Measurements from ENCODE around the gene THPO.
A peak's percentile ranks its signal among the peaks of the same experiment; 100 is the strongest.

The THPO gene

DNA sequence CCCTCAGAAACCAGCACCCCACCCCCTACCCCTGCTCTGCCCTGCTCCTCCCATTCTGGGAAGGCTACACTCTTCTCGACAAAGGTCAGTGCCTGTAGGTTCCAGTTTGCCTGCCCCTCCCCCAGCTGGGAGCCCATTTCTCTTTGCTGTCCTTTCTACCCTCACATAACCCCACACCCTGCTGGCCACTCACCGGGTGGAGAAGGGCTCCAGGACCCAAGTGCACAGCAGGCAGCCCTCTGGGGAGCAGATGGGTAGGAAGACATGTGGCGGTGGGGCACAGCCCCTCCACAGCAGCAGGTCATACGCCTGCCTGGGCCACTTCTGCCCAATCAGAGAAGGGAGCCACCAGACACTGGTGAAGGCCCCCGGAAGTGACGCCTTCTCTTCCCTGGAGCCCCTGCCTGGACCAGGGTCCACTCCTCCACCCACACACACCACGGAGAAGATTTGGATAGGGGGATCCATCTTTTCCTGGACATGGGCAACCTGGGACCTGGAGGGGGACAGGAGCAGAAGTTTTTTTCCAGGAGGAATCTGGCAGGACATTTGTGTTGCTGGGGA, at the start of gene THPO:
TSS of gene THPO (minus strand) at position 326 of the 564 bp plus-strand sequence. CDS start 1,948 bp downstream, outside the sequence.
- DNase-seq = no peak

GRCh38 chr3:184426691-184427141, 48.7 kb upstream of the THPO start:
- no peak for DNase-seq

DNA sequence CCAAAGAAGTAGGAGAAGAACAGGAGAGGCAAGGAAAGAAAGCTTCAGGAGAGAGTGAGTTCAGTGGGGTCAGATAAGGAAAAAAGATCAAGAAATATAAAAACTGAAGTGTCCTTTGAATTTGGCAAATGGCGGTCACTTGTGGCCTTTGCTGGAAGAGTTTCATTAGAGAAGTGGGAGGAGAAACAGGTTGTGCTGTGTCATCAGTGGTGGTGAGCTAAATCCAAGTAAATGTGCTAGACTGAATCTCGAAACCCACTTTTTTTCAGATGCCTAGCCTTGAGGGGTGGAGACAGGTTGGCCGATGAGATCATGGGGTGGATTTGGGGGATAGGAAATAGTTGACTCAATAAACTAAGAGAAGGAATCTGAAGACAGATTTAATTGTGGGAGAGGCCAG, 45.6 kb upstream of the THPO start:
- DNase-seq = peak in 1 of 2 donors; percentile 3

DNA sequence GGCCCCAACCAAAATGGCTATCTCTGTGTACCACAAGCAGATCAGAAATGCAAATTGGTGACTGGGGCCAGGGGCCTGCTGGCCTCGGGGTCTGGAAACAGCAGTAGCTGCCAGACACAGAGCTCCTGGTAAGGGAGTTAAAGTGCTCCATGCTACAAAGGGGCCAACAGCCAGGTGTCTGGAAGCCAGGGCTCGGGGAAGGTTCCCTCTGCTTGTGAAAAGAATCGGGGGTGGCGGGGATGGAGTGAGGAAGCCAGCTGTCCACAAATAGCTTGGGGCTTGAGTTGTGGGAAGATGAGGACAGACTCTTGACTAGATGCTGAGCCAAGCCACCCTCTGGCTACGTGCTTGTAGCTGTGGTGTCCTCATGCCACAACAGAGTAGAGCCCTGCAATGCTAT, 41.2 kb upstream of the THPO start:
- no peak for DNase-seq

DNA sequence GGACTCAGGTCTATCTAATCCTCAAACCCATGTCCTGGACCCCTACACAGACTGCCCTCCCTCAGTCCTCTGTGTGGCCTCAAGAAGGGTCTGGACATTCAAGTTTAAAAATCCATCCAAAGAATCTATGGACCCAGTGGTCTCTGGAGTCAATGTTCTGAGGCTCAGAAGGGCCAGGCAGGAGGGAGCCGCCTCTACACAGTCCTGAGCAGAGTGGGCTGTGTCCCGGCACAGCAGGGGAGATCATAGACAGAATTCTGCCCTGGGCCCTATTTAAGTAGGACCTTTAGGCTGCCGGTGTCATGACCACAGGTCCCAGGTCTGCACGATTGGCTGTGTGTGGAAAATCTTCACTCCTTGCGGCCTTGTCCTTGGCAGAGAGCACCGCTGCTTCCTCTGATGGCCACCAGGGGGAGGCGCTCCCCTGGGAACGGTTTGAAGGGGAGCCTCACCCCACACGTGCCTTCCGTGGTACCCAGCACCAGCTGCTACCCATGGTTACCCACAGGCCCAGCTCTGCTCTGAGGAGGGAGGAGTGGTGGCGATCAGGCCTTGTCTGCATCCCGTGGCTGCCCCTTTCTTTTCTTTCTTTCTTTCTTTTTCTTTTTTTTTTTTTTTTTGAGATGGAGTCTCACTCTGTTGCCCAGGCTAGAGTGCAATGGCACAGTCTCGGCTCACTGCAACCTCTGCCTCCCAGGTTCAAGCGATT, 39.8 kb upstream of the THPO start:
- DNase-seq = peak; percentile 72

GRCh38 chr3:184415203-184415490, 37.1 kb upstream of the THPO start:
- no peak for DNase-seq

GRCh38 chr3:184414418-184415202, 36.6 kb upstream of the THPO start:
- no peak for DNase-seq

GRCh38 chr3:184409946-184410500, 32.0 kb upstream of the THPO start:
- DNase-seq = no peak

DNA sequence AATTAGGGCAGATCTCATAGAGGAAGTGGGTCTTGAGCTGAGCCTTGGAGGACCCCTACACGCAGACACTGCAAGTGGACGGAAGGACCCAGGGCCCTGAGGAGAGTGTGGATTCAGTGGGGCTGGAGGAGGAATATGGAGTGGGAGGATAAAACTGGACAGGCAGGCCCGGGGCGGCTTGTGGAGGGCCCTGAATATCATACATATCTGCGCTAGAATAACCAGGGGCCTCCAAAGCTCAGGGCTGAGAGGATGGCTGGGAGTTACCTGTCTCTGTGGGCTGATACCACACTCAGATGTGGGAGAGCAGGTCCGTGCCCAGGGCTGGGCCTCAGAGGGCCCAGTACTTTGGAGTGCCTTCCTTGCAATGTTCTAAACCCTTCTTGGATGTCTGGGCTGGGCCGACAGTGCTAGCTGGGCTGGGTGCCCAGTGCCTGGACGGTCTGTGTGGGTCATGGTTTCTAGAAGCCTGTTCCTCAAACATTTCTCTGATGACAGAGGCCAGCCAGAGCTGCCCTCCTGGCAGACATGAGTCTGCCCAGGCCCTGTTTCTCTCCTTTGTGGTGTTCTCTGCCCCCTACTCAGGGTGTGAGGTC, 31.4 kb upstream of the THPO start:
- DNase-seq = no peak

DNA sequence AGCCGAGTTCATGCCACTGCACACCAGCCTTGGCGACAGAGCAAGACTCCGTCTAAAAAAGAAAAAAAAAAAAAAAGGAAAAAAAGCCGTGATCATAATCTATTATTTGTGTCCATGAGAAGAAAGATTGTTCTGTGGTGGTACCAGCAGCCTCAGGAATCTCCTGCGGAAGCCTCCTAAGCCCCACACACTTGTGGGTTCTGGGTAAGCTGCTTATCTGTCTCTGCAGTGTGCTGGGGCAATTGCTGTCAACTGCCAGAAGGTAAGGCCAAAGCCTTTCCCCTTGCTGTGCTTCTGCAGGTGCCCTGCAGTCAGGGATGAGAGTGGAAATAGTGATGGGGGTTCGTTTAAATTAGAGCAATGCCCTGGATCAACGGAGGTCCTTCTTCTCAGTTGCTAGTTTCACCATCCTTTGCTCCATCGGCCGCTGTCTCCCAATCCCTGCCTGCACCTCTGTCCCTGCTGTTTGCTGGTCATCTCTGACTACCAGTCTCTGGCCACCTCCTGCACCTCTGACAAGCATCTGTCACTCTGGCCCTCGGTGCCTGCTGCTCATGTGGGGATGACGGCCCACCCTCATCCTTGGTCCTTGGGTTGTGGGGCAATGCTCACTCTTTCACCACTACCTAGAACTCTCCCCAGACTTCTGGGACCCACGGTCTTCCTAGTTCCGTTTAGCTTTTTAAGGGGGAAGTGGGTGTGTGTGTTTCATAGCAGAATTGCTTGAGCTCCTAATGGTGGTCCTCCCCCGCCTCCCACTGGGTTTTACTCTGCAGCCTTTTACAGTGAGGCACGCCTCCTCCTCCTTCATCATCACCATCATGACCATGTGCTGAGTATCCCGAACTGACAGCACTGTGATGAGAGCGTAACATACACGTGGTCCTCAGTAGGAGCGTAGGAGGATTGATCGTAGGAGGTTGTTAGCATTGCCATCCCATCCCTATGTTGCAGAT, 27.3 kb upstream of the THPO start:
- DNase-seq = no peak

- DNase-seq = no peak
Measured at GRCh38 chr3:184399410-184399809, 21.4 kb upstream of the THPO start.

GRCh38 chr3:184395320-184395660, 17.3 kb upstream of the THPO start:
- no peak for DNase-seq

DNA sequence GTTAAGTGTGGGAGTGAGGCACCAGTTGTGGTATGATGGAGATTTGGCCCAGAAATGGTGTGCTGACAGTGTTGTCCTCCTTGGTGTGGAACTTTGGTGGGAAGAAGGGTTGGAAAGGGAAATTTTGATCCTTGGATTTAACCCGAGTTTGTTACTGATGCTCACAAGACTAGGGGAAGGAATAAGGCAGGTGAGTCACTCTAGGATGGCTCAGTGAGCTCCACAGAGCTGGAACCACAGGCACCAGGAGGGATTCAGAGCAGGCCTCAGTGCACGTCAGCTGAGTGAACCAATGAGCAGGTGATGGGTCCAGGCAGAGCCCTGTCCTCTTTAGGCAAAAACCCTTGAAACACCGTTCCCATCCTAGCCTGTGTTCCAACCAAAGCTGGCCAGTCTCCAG, 13.3 kb upstream of the THPO start:
- no peak for DNase-seq

DNA sequence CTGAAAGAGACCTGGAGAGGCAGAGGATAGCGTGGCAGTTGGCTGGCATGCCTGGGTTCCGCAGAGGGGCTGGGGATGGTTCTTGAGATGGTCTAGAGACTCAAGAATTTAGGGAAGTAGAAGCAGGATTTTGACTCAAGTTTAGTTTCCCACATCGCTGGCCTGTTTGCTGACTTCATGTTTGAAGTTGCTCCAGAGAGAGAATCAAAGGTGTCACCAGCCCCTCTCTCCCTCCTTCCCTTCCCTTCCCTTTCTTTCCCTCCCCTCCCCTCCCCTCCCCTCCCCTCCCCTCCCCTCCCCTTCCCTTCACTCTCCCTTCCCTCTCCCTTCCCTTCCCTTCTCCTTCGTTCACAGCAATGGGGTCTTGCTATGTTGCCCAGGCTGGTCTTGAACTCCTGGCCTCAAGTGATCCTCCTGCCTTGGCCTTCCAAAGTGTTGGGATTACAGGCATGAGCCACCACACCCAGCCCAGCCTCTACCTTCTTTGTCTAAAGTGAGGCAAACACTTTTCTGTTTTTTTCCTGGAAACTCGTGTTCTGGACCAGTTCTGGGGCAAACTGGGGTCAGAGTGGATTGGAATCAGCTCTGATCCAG, 12.0 kb upstream of the THPO start:
- no peak for DNase-seq

GRCh38 chr3:184389384-184389783, 11.4 kb upstream of the THPO start:
- DNase-seq = no peak

DNA sequence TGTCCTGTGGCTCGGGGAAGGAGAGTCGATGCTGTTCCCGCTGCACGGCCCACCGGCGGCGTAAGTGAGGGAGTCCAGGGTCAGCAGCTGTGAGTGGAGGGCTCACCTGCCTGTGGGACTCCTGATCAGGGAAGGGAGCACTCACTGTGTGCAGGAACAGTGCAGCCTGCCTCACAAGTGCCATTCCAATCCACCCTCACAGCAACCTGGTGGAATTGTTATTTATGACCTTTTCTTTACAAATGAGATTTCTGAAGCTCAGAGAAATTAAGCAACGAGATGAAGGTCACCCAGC, 10.9 kb upstream of the THPO start:
- no peak for DNase-seq

- no peak for DNase-seq
Measured at GRCh38 chr3:184388164-184388935, 10.3 kb upstream of the THPO start.

DNA sequence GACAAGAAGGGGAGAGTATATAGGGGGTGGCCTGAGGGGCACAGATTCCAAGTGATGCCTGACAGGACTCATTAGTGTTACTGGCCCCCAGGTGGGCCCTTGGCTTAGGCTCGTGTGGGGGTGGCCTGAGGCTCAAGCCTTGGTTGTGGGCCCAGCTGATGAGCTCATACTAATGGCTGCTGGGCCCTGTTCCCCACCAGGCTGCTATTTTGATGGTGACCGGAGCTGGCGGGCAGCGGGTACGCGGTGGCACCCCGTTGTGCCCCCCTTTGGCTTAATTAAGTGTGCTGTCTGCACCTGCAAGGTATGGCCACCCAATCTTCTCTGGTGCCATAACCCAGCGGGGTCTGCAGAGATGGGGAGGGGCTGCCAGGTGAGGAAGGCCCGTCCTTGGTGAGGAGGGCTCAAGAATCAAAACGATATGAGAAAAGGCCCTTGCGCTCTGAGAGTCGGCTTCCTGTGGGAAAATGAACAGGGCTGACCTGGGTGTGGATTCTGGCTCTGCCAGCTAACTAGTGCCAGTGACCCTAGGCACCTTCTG, 9.2 kb upstream of the THPO start:
- DNase-seq = no peak

- DNase-seq = no peak
Measured at GRCh38 chr3:184386047-184386806, 8.2 kb upstream of the THPO start.

DNA sequence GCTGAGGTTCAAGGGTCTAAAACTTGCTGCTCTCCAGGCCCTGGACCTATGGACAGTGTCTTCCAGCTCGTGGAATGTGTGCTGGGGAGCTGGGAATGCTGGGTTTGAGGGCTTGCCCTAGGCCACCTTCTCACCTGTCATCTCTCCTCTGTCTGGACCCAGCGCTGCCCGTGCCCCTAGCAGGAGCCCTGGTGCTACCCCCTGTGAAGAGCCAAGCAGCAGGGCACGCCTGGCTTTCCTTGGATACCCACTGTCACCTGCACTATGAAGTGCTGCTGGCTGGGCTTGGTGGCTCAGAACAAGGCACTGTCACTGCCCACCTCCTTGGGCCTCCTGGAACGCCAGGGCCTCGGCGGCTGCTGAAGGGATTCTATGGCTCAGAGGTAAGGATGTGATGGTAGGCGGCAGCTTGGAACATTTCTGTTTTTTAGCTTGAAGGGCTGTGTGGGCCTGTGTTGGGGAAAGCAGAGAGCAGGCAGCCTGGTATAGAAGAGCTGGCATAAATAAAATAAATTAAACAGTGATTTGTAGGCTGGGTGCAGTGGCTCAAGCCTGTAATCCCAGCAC, 6.9 kb upstream of the THPO start:
- no peak for DNase-seq

Data from CD4-positive, alpha-beta T cell treated with Interferon alpha-2 for 1 hour (primary cell).